ENCODE data around the gene STRIP1.

STRIP1 gene

GRCh38 chr1:110098222-110099026 is 64.0 kb downstream of the STRIP1 start:
- no peak for DNase-seq

DNA sequence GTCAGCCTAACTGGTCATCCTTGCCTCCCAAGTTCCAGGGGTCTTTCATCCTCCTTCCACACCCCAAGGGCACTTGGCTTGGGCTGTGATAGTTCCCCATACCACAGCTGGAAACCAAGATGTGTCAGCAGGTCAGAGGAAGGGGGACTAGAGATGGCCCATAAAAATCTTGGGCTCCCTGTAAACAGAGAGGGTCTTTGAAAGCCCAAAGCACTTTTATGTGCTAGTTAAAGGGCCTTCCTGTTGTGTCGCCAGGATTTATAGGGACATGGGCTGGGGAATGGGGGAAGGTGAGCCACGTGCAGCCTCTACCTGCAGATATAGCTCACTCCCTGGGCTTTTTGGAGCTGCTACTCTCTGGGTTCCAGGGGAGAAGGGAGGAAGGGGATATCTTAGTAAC is 65.9 kb downstream of the STRIP1 start:
- no peak for DNase-seq

- no peak for DNase-seq
Observed at GRCh38 chr1:110102081-110102480, 67.7 kb downstream of the STRIP1 start.

All from SW 1271 (cell line).